PC-9 (cell line): ENCODE data around the gene PPFIBP1.

Experiments
- EZH2 ChIP-seq: fragments of 200-600 bp; sonication (generic); IDR thresholded peaks from 2 replicates; pipeline ENCODE4 v1.8.0; 2017; ENCODE audit warnings: antibody characterized with exemption, low read depth
- TF ChIP-seq, protein P1 (sequence below): fragments of 200-600 bp; sonication (generic); conservative IDR thresholded peaks from 2 replicates; pipeline ENCODE4 v1.6.1; 2017; ENCODE audit warnings: mixed run types, antibody characterized with exemption, mild to moderate bottlenecking, moderate library complexity

GRCh38 chr12:27537855-27538675, 14.1 kb downstream of the PPFIBP1 start:
- no peak for TF ChIP-seq EZH2
- TF ChIP-seq, protein P1, sequence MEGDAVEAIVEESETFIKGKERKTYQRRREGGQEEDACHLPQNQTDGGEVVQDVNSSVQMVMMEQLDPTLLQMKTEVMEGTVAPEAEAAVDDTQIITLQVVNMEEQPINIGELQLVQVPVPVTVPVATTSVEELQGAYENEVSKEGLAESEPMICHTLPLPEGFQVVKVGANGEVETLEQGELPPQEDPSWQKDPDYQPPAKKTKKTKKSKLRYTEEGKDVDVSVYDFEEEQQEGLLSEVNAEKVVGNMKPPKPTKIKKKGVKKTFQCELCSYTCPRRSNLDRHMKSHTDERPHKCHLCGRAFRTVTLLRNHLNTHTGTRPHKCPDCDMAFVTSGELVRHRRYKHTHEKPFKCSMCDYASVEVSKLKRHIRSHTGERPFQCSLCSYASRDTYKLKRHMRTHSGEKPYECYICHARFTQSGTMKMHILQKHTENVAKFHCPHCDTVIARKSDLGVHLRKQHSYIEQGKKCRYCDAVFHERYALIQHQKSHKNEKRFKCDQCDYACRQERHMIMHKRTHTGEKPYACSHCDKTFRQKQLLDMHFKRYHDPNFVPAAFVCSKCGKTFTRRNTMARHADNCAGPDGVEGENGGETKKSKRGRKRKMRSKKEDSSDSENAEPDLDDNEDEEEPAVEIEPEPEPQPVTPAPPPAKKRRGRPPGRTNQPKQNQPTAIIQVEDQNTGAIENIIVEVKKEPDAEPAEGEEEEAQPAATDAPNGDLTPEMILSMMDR: no peak
